Osteoblast (primary cell): ENCODE results near the gene TCF7L2. TPM values are rescaled to one million over a fixed set of nuclear protein-coding genes. Genes with fewer than 3 reads are reported as not detected.

ENCODE experiments used
- DNase-seq: peaks from one replicate; pipeline ENCODE4 v3.0.0; 2011; ENCODE audit warnings: low spot score, mixed read lengths; ENCODE audit not compliant: insufficient read length; ENCODE audit errors: missing footprints
- H2AFZ ChIP-seq: 2 replicates; pipeline ENCODE4 v1.6.0; 2011; ENCODE audit warnings: mild to moderate bottlenecking, low read length
- H3K27ac ChIP-seq: 2 replicates; pipeline ENCODE4 v1.5.1; 2011; ENCODE audit warnings: mild to moderate bottlenecking, low read depth, low read length, moderate library complexity
- H3K27me3 ChIP-seq: 2 replicates; pipeline ENCODE4 v1.6.0; 2012; ENCODE audit warnings: mild to moderate bottlenecking, control low read depth, inconsistent platforms, low read length, moderate library complexity; ENCODE audit not compliant: insufficient read depth
- H3K36me3 ChIP-seq: 2 replicates; pipeline ENCODE4 v1.5.1; 2011; ENCODE audit warnings: mild to moderate bottlenecking, low read length, control low read depth, moderate library complexity; ENCODE audit not compliant: insufficient read depth
- H3K4me1 ChIP-seq: 2 replicates; pipeline ENCODE4 v1.5.1; 2011; ENCODE audit warnings: mild to moderate bottlenecking, low read length, control low read depth, moderate library complexity; ENCODE audit not compliant: insufficient read depth
- H3K4me2 ChIP-seq: 2 replicates; pipeline ENCODE4 v1.6.0; 2011; ENCODE audit warnings: mild to moderate bottlenecking, low read length; ENCODE audit not compliant: insufficient read depth
- H3K4me3 ChIP-seq: fragments of 200-600 bp; sonication (generic); 3 replicates; pipeline ENCODE4 v1.5.1; 2012; ENCODE audit warnings: mild to moderate bottlenecking, low read length, inconsistent platforms; ENCODE audit not compliant: insufficient read depth
- H3K79me2 ChIP-seq: 2 replicates; pipeline ENCODE4 v1.6.0; 2012; ENCODE audit warnings: mild to moderate bottlenecking, low read length, control low read depth, inconsistent platforms; ENCODE audit not compliant: insufficient read depth
- H3K9me3 ChIP-seq: 2 replicates; pipeline ENCODE4 v1.5.1; 2011; ENCODE audit warnings: low read depth, low read length, control low read depth
- H4K20me1 ChIP-seq: 2 replicates; pipeline ENCODE4 v1.6.0; 2012; ENCODE audit warnings: mild to moderate bottlenecking, low read length, control low read depth; ENCODE audit not compliant: insufficient read depth
- CTCF ChIP-seq: IDR thresholded peaks from 2 replicates; pipeline ENCODE4 v1.5.1; 2011; ENCODE audit warnings: mild to moderate bottlenecking, low read depth, low read length, moderate library complexity; ENCODE audit errors: extremely low read depth
- total RNA-seq: library from RNA; depleted of rRNA; stranded (reverse); fragments of >200 nt; gene quantifications from 2 replicates; pipeline ENCODE4 v1.2.3, GENCODE V29; 2012

Gene TCF7L2
- total RNA-seq, 1 donor = 9.0 TPM

DNA sequence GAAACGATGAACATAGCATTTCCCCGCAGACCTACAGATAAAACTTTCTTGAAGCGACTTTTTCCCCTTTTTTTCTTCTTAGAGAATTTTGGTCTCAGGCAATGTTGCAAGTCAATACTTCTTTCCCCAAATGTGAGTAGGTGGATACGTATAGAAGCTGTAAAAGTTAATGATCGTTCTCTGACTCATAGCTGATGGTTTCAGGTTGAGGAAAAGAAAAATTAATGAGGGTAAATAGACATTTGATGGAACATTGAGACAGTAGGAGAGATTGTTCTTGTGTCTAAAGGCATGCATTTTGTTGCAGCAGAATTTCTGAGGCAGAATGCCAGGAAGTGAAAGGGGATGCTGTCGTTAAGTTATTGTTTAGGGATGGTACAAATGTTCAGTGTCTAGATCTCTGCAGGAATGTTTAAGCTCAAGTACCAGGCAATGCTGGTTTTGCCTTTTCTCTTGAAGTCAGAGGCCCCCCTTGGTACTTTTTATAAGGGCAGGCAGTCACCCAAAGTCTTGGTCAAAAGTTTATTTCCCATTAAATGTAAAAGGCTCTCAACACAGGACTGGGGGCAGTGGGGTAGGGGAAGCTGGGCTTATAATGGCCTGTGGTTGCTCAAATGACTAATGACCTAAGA lies 9.3 kb downstream of the TCF7L2 start:
- no peak overlapping the region for H3K4me3 ChIP-seq
- H3K27ac ChIP-seq = peak overlapping the region; percentile 95
- TF ChIP-seq CTCF = no peak
- H2AFZ ChIP-seq = no peak overlapping the region
- peak overlapping the region; percentile 75 for H3K4me2 ChIP-seq
- H3K27me3 ChIP-seq = no peaks in the 10 kb centered on the region
- no peaks in the 10 kb centered on the region for H4K20me1 ChIP-seq
- peaks cover 78% of the 10 kb centered on the region for H3K79me2 ChIP-seq
- no peak for DNase-seq
- H3K36me3 ChIP-seq = no peaks in the 10 kb centered on the region
- H3K9me3 ChIP-seq = no peaks in the 10 kb centered on the region
- H3K4me1 ChIP-seq = peaks cover 68% of the 10 kb centered on the region

DNA sequence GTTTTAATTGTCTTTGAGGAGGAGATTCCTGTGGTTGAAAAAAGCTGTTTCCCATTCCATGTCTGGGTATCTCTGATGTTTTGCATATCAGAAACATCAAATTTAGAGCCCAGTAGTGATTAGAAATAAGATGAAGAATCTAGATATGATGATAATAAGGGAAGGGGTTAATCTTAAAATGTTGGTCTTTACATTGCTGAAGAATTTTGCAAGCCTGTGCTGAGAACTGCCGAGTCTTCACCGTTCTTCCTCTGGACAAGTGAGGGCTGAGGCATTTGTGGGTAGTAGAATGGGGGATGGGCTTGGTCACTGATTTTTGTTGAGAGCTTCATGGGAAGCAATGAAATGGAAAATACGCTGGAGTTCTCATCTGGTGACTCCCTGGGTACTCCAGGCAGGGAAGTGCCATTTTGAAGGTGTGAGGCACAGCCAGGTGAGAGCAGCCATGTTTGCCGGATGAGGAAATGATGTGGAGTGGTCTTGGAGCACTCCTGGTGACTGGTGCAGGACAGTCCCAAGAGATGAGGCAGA lies 10.2 kb downstream of the TCF7L2 start:
- Histone ChIP-seq H3K9me3 (no peaks in the 10 kb centered on the region), H4K20me1 (peaks cover 5% of the 10 kb centered on the region), H3K27ac (no peak overlapping the region), H2AFZ (no peak overlapping the region), H3K4me3 (no peak overlapping the region), H3K79me2 (peaks cover 76% of the 10 kb centered on the region), H3K27me3 (no peaks in the 10 kb centered on the region), H3K4me2 (peak overlapping the region; percentile 75), H3K4me1 (peaks cover 66% of the 10 kb centered on the region), H3K36me3 (peaks cover 4% of the 10 kb centered on the region)
- TF ChIP-seq CTCF = no peak
- DNase-seq = no peak

- H3K4me1 ChIP-seq = peaks cover 60% of the 10 kb centered on the region
Observed at GRCh38 chr10:112961609-112962008, 11.6 kb downstream of the TCF7L2 start.

More at GRCh38 chr10:112961609-112962008, 11.6 kb downstream of the TCF7L2 start:
- Histone ChIP-seq H3K36me3 (peaks cover 4% of the 10 kb centered on the region), H3K4me2 (no peak overlapping the region), H3K9me3 (no peaks in the 10 kb centered on the region), H3K27ac (no peak overlapping the region), H4K20me1 (peaks cover 13% of the 10 kb centered on the region), H3K79me2 (peaks cover 71% of the 10 kb centered on the region), H2AFZ (no peak overlapping the region), H3K27me3 (no peaks in the 10 kb centered on the region), H3K4me3 (no peak overlapping the region)
- TF ChIP-seq CTCF = no peak
- no peak for DNase-seq
